Measurements from ENCODE around the gene DMD.

The DMD gene

DNA sequence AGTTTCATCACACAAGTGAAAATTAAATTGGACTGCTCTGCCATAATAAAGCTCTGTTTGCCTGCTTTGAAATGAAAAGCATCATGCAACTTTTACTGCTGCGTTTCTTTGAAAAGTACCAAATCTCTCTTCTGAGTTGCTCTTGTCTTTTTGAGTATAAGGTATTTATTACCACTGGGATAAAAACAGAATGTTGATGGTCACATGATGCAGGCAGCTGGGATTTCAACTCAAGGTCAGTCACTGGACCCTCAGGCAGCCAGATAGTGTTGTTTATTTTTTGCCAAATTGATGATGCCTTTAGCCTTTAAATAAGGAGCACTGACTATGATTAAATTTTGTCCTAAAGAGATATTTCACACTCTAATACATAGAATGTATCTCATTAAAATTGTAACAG lies 32.7 kb downstream of the DMD start:
- H3K27ac ChIP-seq = no peak overlapping the region
- no peak for TF ChIP-seq CTCF (IDR thresholded peaks at IDR 0.05; ENCODE audit: low read depth, low read length, missing control alignments)
- in situ Hi-C loops (cut with HindIII; ENCODE audit: low pct_ligation_motif_present, low sequenced_read_pairs) = no loop called here
- no peaks in the 10 kb centered on the region for H3K36me3 ChIP-seq (replicated peaks)
- no peak for DNase-seq
- no peaks in the 10 kb centered on the region for H3K27me3 ChIP-seq (replicated peaks)
- H3K4me3 ChIP-seq (ENCODE audit: low read depth, low read length) = no peak overlapping the region

- TF ChIP-seq CTCF (IDR thresholded peaks at IDR 0.05; ENCODE audit: low read depth, low read length, missing control alignments) = no peak
- in situ Hi-C loops (cut with HindIII; ENCODE audit: low pct_ligation_motif_present, low sequenced_read_pairs) = no loop called here
- Histone ChIP-seq H3K27ac (no peak overlapping the region), H3K36me3 (replicated peaks) (no peaks in the 10 kb centered on the region), H3K4me3 (ENCODE audit: low read depth, low read length) (no peak overlapping the region), H3K27me3 (replicated peaks) (no peaks in the 10 kb centered on the region)
- no peak for DNase-seq
Observed at GRCh38 chrX:33178218-33178617, 33.1 kb downstream of the DMD start.

DNA sequence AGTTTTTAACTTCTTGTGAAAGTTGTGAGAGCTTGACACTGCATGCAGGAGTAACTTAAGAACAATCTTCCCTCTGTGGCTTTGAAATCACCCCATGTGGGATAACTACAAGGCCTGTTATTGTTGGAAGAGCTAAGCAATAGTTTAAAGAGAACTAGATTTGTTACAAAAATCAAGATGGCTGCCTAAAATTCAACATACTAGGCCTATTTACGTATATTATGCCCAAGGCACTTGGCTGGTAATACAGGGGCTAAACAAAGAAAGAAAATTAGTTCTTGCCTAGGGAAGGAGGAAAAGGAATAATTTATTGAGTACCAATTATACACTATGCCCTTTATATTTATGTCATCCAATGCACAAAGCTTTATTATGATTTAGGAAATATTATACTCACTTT lies 36.1 kb downstream of the DMD start:
- H3K27ac ChIP-seq = no peak overlapping the region
- in situ Hi-C loops (cut with HindIII; ENCODE audit: low pct_ligation_motif_present, low sequenced_read_pairs) = no loop called here
- DNase-seq = no peak
- no peaks in the 10 kb centered on the region for H3K27me3 ChIP-seq (replicated peaks)
- H3K36me3 ChIP-seq (replicated peaks) = no peaks in the 10 kb centered on the region
- H3K4me3 ChIP-seq (ENCODE audit: low read depth, low read length) = no peak overlapping the region
- no peak for TF ChIP-seq CTCF (IDR thresholded peaks at IDR 0.05; ENCODE audit: low read depth, low read length, missing control alignments)

DNA sequence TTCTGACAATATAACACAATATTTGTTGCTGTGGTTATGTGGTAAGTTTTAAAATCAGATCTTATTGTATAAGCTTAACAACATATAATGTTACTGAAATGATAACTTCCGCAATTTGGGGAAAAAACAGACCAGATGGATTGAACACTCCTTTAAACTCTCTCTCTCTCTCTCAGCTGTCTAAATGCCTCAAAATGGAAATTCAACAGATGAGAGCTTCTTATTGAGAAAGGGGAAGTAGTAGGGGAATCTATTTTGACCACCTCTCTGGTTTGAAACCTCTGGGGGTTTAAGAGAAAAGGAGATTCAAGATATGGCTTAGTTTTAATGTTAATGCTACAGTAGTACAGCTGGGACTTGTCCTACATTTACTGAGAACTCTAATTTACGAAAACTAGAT lies 40.3 kb downstream of the DMD start:
- in situ Hi-C loops (cut with HindIII; ENCODE audit: low pct_ligation_motif_present, low sequenced_read_pairs) = no loop called here
- DNase-seq = no peak
- Histone ChIP-seq H3K36me3 (replicated peaks) (no peaks in the 10 kb centered on the region), H3K4me3 (ENCODE audit: low read depth, low read length) (no peak overlapping the region), H3K27me3 (replicated peaks) (no peaks in the 10 kb centered on the region), H3K27ac (no peak overlapping the region)
- no peak for TF ChIP-seq CTCF (IDR thresholded peaks at IDR 0.05; ENCODE audit: low read depth, low read length, missing control alignments)

DNA sequence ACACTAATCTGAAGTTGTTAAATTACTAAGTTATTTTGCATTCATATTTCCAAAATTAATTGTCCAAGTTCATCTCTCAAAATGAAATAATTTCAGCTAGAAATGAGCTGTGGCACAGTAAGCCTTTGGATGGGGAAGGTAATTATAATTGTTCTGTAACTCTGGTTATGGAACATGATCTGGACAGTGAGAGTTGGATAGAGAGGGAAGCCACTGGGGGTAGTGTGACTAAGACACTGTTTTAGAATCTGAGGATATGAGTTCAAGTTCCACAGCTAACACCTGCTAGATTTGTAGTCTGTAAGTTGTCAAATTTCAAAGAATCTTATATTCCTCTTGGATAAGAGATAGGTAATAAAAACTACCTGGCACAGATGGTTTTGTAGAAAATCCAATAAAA lies 49.5 kb downstream of the DMD start:
- in situ Hi-C loops (cut with HindIII; ENCODE audit: low pct_ligation_motif_present, low sequenced_read_pairs) = no loop called here

More for the DNA sequence above, 49.5 kb downstream of the DMD start:
- DNase-seq = no peak
- Histone ChIP-seq H3K4me3 (ENCODE audit: low read depth, low read length) (no peak overlapping the region), H3K27ac (no peak overlapping the region), H3K27me3 (replicated peaks) (no peaks in the 10 kb centered on the region), H3K36me3 (replicated peaks) (no peaks in the 10 kb centered on the region)
- TF ChIP-seq CTCF (IDR thresholded peaks at IDR 0.05; ENCODE audit: low read depth, low read length, missing control alignments) = no peak

Measured in brain microvascular endothelial cell (primary cell).